ENCODE data around the gene PRKAG2.

- TF ChIP-seq POLR2AphosphoS5 (IDR thresholded peaks at IDR 0.05) (no peak), CTCF (IDR thresholded peaks at IDR 0.05) (no peak)
Measured at GRCh38 chr7:151507806-151508205, 369.1 kb downstream of the PRKAG2 start.

Measured in breast epithelium (tissue), 3 donors.